HepG2 (cell line): ENCODE results near the gene C16orf89. TPM values are rescaled to one million over a fixed set of nuclear protein-coding genes. Genes with fewer than 3 reads are reported as not detected.

ENCODE experiments used
- FOXA1 ChIP-seq, 2 experiments: fragments of 450-650 bp in 1 of 2; sonication (generic) in 1 of 2; formaldehyde crosslinking in 1 of 2; IDR thresholded peaks; 2 replicates each; pipeline versions ENCODE4 v1.4.0 to v1.6.1; 2016 to 2020; ENCODE audit warnings: missing genetic modification reagents in 1 of 2
- FOXM1 ChIP-seq: sonication (generic); formaldehyde crosslinking; IDR thresholded peaks from 2 replicates; pipeline ENCODE4 v1.5.0; 2020; ENCODE audit warnings: missing genetic modification reagents
- MBNL3 ChIP-seq: fragments of 250-450 bp; sonication (Bioruptor Pico); conservative IDR thresholded peaks from 2 replicates; pipeline ENCODE4 v1.8.0; 2022; ENCODE audit warnings: mild to moderate bottlenecking, inconsistent platforms
- NCOA1 ChIP-seq: sonication (generic); formaldehyde crosslinking; IDR thresholded peaks from 2 replicates; pipeline ENCODE4 v1.9.0; 2021; ENCODE audit warnings: missing genetic modification reagents
- NR2F6 ChIP-seq, 2 experiments: IDR thresholded peaks; 2 replicates each; pipeline ENCODE4 v1.6.1; 2016; ENCODE audit warnings: antibody characterized with exemption in 1 of 2, mild to moderate bottlenecking in 1 of 2
- RORA ChIP-seq: sonication (generic); formaldehyde crosslinking; IDR thresholded peaks from 2 replicates; pipeline ENCODE4 v1.5.0; 2020; ENCODE audit warnings: mild to moderate bottlenecking, missing genetic modification reagents, moderate library complexity
- SIX4 ChIP-seq: sonication (generic); formaldehyde crosslinking; IDR thresholded peaks from 2 replicates; pipeline ENCODE4 v1.4.0; 2020; ENCODE audit warnings: missing genetic modification reagents
- SOX6 ChIP-seq, 2 experiments: fragments of 450-650 bp in 1 of 2; sonication (generic) in 1 of 2; formaldehyde crosslinking in 1 of 2; IDR thresholded peaks; 2 replicates each; pipeline versions ENCODE4 v1.4.0 to v1.6.1; 2017 to 2020; ENCODE audit warnings: antibody characterized with exemption in 1 of 2, mild to moderate bottlenecking in 1 of 2, missing genetic modification reagents in 1 of 2
- STAG1 ChIP-seq: sonication (generic); formaldehyde crosslinking; IDR thresholded peaks from 2 replicates; pipeline ENCODE4 v1.4.0; 2020; ENCODE audit warnings: missing genetic modification reagents
- ZMYM2 ChIP-seq: sonication (generic); formaldehyde crosslinking; IDR thresholded peaks from 2 replicates; pipeline ENCODE4 v1.8.0; 2022; ENCODE audit warnings: mild to moderate bottlenecking, missing genetic modification reagents
- ZNF274 ChIP-seq: sonication (generic); formaldehyde crosslinking; IDR thresholded peaks from 2 replicates; pipeline ENCODE4 v1.5.1; 2020; ENCODE audit warnings: mild to moderate bottlenecking, missing genetic modification reagents
- ZNF333 ChIP-seq: sonication (generic); formaldehyde crosslinking; IDR thresholded peaks from 2 replicates; pipeline ENCODE4 v1.4.0; 2020; ENCODE audit warnings: mild to moderate bottlenecking, missing genetic modification reagents, borderline replicate concordance
- ZNF350 ChIP-seq: sonication (generic); formaldehyde crosslinking; IDR thresholded peaks from 2 replicates; pipeline ENCODE4 v1.4.0; 2020; ENCODE audit warnings: mild to moderate bottlenecking, low read depth, missing genetic modification reagents, borderline replicate concordance
- ZNF792 ChIP-seq: IDR thresholded peaks from 2 replicates; pipeline ENCODE4 v1.6.1; 2016
- ZSCAN20 ChIP-seq: sonication (generic); formaldehyde crosslinking; IDR thresholded peaks from 2 replicates; pipeline ENCODE4 v1.4.0; 2020; ENCODE audit warnings: missing genetic modification reagents, mild to moderate bottlenecking, borderline replicate concordance
- ZSCAN29 ChIP-seq: sonication (generic); formaldehyde crosslinking; conservative IDR thresholded peaks from 2 replicates; pipeline ENCODE4 v1.4.0; 2020; ENCODE audit warnings: mild to moderate bottlenecking, missing genetic modification reagents
- polyA plus RNA-seq, 8 experiments: library from polyadenylated mRNA; depleted of rRNA in 3 of 8; stranded (reverse) in 7 of 8; unstranded in 1 of 8; fragments of >200 nt; fragmentation: Illumina TruSeq in 4 of 8; extraction: Trizol in 4 of 8; gene quantifications; 2 replicates each; pipeline versions ENCODE4 v1.2.1 to v1.2.3, GENCODE V29; 2011 to 2016; ENCODE audit warnings: low read depth in 4 of 8, missing spikeins in 1 of 8, mixed read lengths in 1 of 8; ENCODE audit not compliant: insufficient read depth in 1 of 8
- total RNA-seq, 5 experiments: library from RNA; depleted of rRNA; stranded (reverse); fragments of >200 nt; fragmentation: Illumina TruSeq; extraction: Trizol; gene quantifications; 2 replicates each; pipeline ENCODE4 v1.2.3, GENCODE V29; 2016; ENCODE audit warnings: low read depth in 1 of 5
- TF ChIP-seq, protein P1 (sequence below): sonication (generic); formaldehyde crosslinking; conservative IDR thresholded peaks from 2 replicates; pipeline ENCODE4 v1.8.1; 2023; ENCODE audit warnings: missing genetic modification reagents
- TF ChIP-seq, protein P2 (sequence below): sonication (generic); formaldehyde crosslinking; IDR thresholded peaks from 2 replicates; pipeline ENCODE4 v1.4.0; 2020; ENCODE audit warnings: missing genetic modification reagents

Gene C16orf89
- total and polyA plus RNA-seq, 2 of the 13 experiments (the other 11 are each of a cell fraction or from before 2014, with no cell fraction given): 1.9 to 3.4 TPM

DNA sequence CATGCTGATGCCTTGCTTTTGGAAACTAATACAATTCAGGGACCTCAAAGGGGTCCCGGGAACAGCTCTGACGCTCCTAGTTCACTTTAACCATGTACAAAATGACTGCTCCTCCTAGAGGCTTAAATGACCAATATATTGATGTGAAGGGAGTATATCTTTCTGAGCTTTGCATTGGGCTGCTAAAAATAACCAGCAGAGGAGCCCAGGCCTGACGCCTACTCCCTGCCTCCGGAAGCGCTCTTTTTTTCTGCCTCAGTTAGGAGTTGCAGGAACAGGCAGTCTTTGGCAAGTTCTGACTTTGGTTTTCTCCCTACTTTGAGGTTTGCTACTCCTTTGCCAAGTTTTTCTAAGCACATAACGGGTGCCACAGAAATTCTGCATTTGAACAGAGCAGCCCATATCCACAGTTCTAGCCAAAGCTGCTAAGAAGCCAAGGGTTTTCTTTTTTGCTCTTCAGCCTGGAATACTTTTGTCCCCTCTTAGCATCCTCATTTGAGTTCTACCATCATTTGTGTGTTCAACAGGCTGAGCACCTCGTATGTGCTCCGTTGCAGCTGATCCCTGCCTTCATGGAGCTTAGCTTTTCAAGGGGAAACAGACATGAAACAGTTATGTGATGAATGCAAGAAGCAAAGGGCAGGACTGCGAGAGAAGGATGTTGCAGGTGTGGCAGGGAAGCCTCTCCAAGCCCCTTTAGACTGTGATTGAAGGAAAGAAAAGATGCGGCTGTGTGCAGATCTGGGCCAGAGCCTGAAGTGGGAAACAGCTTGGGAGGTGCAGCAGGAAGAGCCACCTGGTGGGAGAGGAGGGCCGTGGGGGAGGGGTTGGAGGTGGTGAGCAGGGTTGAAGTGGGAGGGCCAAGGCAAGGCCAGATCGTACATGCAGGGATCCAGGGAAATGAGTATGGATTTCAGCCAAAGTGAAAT is 29.3 kb downstream of the C16orf89 start (continued):
- no peak for TF ChIP-seq SOX6 (IDR thresholded peaks at IDR 0.05)
- no peak; the same call in 1 of the 2 replicates for TF ChIP-seq SOX6 (CRISPR knock-in tag; IDR thresholded peaks at IDR 0.05)
- peak; percentile 60; the same call in 1 of the 2 replicates for TF ChIP-seq ZMYM2
- no peak for TF ChIP-seq ZNF274 (CRISPR knock-in tag)
- 0 out of 2 replicates have a peak, but pooled peaks have one; percentile 14 for TF ChIP-seq STAG1
- TF ChIP-seq SIX4 (CRISPR knock-in tag): 0 out of 2 replicates have a peak, but pooled peaks have one; percentile 8
- TF ChIP-seq, protein P1, sequence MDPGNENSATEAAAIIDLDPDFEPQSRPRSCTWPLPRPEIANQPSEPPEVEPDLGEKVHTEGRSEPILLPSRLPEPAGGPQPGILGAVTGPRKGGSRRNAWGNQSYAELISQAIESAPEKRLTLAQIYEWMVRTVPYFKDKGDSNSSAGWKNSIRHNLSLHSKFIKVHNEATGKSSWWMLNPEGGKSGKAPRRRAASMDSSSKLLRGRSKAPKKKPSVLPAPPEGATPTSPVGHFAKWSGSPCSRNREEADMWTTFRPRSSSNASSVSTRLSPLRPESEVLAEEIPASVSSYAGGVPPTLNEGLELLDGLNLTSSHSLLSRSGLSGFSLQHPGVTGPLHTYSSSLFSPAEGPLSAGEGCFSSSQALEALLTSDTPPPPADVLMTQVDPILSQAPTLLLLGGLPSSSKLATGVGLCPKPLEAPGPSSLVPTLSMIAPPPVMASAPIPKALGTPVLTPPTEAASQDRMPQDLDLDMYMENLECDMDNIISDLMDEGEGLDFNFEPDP (CRISPR knock-in tag): no peak
- no peak; the same call in 1 of the 2 replicates for TF ChIP-seq ZNF350 (CRISPR knock-in tag)
- TF ChIP-seq FOXM1 (CRISPR knock-in tag): no peak
- TF ChIP-seq ZSCAN20 (CRISPR knock-in tag): no peak
- TF ChIP-seq RORA (CRISPR knock-in tag): no peak
- TF ChIP-seq, protein P2, sequence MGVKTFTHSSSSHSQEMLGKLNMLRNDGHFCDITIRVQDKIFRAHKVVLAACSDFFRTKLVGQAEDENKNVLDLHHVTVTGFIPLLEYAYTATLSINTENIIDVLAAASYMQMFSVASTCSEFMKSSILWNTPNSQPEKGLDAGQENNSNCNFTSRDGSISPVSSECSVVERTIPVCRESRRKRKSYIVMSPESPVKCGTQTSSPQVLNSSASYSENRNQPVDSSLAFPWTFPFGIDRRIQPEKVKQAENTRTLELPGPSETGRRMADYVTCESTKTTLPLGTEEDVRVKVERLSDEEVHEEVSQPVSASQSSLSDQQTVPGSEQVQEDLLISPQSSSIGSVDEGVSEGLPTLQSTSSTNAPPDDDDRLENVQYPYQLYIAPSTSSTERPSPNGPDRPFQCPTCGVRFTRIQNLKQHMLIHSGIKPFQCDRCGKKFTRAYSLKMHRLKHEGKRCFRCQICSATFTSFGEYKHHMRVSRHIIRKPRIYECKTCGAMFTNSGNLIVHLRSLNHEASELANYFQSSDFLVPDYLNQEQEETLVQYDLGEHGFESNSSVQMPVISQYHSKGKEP (CRISPR knock-in tag): no peak
- no peak; the same call in 1 of the 2 replicates for TF ChIP-seq ZNF333
- no peak; the same call in none of the 2 replicates for TF ChIP-seq ZSCAN29
- TF ChIP-seq FOXA1 (IDR thresholded peaks at IDR 0.05): no peak
- no peak; the same call in 1 of the 2 replicates for TF ChIP-seq FOXA1 (CRISPR knock-in tag; IDR thresholded peaks at IDR 0.05)
- no peak for TF ChIP-seq MBNL3
- TF ChIP-seq ZNF792: peak; percentile 53; the same call in 1 of the 2 replicates
- 0 out of 2 replicates have a peak, but pooled peaks have one; percentile 5 for TF ChIP-seq NR2F6 (IDR thresholded peaks at IDR 0.05)
- peak; percentile 34; the same call in 1 of the 2 replicates for TF ChIP-seq NR2F6 (CRISPR knock-in tag; IDR thresholded peaks at IDR 0.05)
- 0 out of 2 replicates have a peak, but pooled peaks have one; percentile 63 for TF ChIP-seq NCOA1 (CRISPR knock-in tag)
